CD14-positive monocyte (primary cell): ENCODE data around the gene UGT2B17. TPM values are rescaled to one million over a fixed set of nuclear protein-coding genes. Genes with fewer than 3 reads are reported as not detected.
"Not testable (repeated sequence)": the region's sequence is repeated elsewhere in the genome, so short reads cannot be mapped to it uniquely, and the experiment has no call there.

Source experiments
- DNase-seq, 3 donors: peaks; one replicate each; pipeline ENCODE4 v3.0.0-alpha.2; 2011 to 2022
- H2AFZ ChIP-seq: 2 replicates; pipeline ENCODE4 v1.6.0; 2012; ENCODE audit warnings: mild to moderate bottlenecking, low read depth, low read length, inconsistent platforms; ENCODE audit not compliant: insufficient read depth, poor library complexity, severe bottlenecking
- H3K27ac ChIP-seq, 2 donors: 1 replicate in 1 of 2; 2 replicates in 1 of 2; pipeline ENCODE4 v1.5.1; 2012 to 2013; ENCODE audit warnings: low read length in 2 of 2, control low read depth in 1 of 2, inconsistent platforms in 1 of 2, low read depth in 1 of 2, mild to moderate bottlenecking in 1 of 2
- H3K27me3 ChIP-seq, 2 donors: one replicate each; pipeline versions ENCODE4 v1.6.0 to v1.6.1; 2011 to 2013; ENCODE audit warnings: low read length in 2 of 2; ENCODE audit not compliant: control insufficient read depth in 2 of 2, insufficient read depth in 2 of 2
- H3K36me3 ChIP-seq, 2 donors: replicated peaks in 1 of 2; 1 replicate in 1 of 2; 2 replicates in 1 of 2; pipeline versions ENCODE4 v1.5.1 to v1.6.1; 2012 to 2013; ENCODE audit warnings: low read length in 2 of 2, control low read depth in 1 of 2, inconsistent platforms in 1 of 2, mild to moderate bottlenecking in 1 of 2; ENCODE audit not compliant: insufficient read depth in 2 of 2, control insufficient read depth in 1 of 2
- H3K4me1 ChIP-seq, 2 donors: 1 replicate in 1 of 2; 2 replicates in 1 of 2; pipeline versions ENCODE4 v1.5.1 to v1.6.1; 2012 to 2013; ENCODE audit warnings: low read length in 2 of 2, control low read depth in 1 of 2, inconsistent platforms in 1 of 2, mild to moderate bottlenecking in 1 of 2, moderate library complexity in 1 of 2; ENCODE audit not compliant: insufficient read depth in 2 of 2, control insufficient read depth in 1 of 2
- H3K4me2 ChIP-seq: replicated peaks from 2 replicates; pipeline ENCODE3; 2012; ENCODE audit warnings: low read length, moderate library complexity, mild to moderate bottlenecking; ENCODE audit not compliant: poor library complexity, severe bottlenecking; ENCODE audit errors: extremely low read depth
- H3K4me3 ChIP-seq, 3 experiments: fragments of 200-600 bp in 1 of 3; sonication (generic) in 1 of 3; replicated peaks in 1 of 3; 1 replicate in 2 of 3; 2 replicates in 1 of 3; pipeline ENCODE4 v1.5.1; 2011 to 2013; ENCODE audit warnings: low read length in 3 of 3, mild to moderate bottlenecking in 3 of 3, control low read depth in 2 of 3, low read depth in 2 of 3, inconsistent platforms in 1 of 3, moderate library complexity in 1 of 3
- H3K79me2 ChIP-seq: 2 replicates; pipeline ENCODE4 v1.6.0; 2012; ENCODE audit warnings: mild to moderate bottlenecking, control low read depth, inconsistent platforms, low read length, moderate library complexity; ENCODE audit not compliant: insufficient read depth
- H3K9ac ChIP-seq: 2 replicates; pipeline ENCODE4 v1.6.0; 2017; ENCODE audit warnings: low read length, mild to moderate bottlenecking; ENCODE audit not compliant: insufficient read depth, poor library complexity, severe bottlenecking
- H3K9me3 ChIP-seq, 2 donors: replicated peaks in 1 of 2; 1 replicate in 1 of 2; 2 replicates in 1 of 2; pipeline versions ENCODE4 v1.5.1 to v1.6.1; 2012 to 2013; ENCODE audit warnings: low read length in 2 of 2, control low read depth in 1 of 2; ENCODE audit not compliant: control insufficient read depth in 1 of 2, insufficient read depth in 1 of 2
- H4K20me1 ChIP-seq: 2 replicates; pipeline ENCODE4 v1.6.0; 2012; ENCODE audit warnings: mild to moderate bottlenecking, low read length, control low read depth, moderate library complexity; ENCODE audit not compliant: insufficient read depth
- H3K27ac Mint-ChIP-seq, 7 donors: one replicate each; pipeline ENCODE4 v1.8.0; 2020; ENCODE audit warnings: mild to moderate bottlenecking in 7 of 7, mixed read lengths in 7 of 7, moderate library complexity in 6 of 7, inconsistent platforms in 2 of 7
- H3K27me3 Mint-ChIP-seq, 3 donors: one replicate each; pipeline ENCODE4 v1.8.0; 2021 to 2022; ENCODE audit warnings: low read depth in 3 of 3, mild to moderate bottlenecking in 3 of 3, mixed read lengths in 3 of 3, moderate library complexity in 3 of 3, inconsistent platforms in 1 of 3
- H3K36me3 Mint-ChIP-seq, 2 donors: one replicate each; pipeline ENCODE4 v1.8.0; 2020; ENCODE audit warnings: mixed read lengths in 2 of 2, inconsistent platforms in 1 of 2, mild to moderate bottlenecking in 1 of 2
- H3K4me1 Mint-ChIP-seq: one replicate; pipeline ENCODE4 v1.8.0; 2020; ENCODE audit warnings: mild to moderate bottlenecking, mixed read lengths
- H3K4me3 Mint-ChIP-seq, 2 donors: one replicate each; pipeline ENCODE4 v1.8.0; 2020; ENCODE audit warnings: mild to moderate bottlenecking in 2 of 2, mixed read lengths in 2 of 2, moderate library complexity in 1 of 2
- H3K9me3 Mint-ChIP-seq, 7 donors: one replicate each; pipeline ENCODE4 v1.8.0; 2020 to 2022; ENCODE audit warnings: mixed read lengths in 7 of 7, mild to moderate bottlenecking in 6 of 7, moderate library complexity in 6 of 7, inconsistent platforms in 2 of 7
- CTCF ChIP-seq: fragments of 200-600 bp; IDR thresholded peaks from one replicate; pipeline ENCODE4 v1.8.0; 2022; ENCODE audit warnings: antibody characterized with exemption, mild to moderate bottlenecking
- WGBS: methylation state at CpG from one replicate; pipeline ENCODE4 v1.1.5; 2013; ENCODE audit warnings: missing lambda C conversion rate; ENCODE audit not compliant: insufficient coverage; 5-methylcytosine and 5-hydroxymethylcytosine counted together
- intact Hi-C, 2 donors: fragments of 100-400 bp; cut with micrococcal nuclease; formaldehyde crosslinking; loops; one replicate each; pipeline versions ENCODE4 v1.15.0 to v1.15.1; 2023
- polyA plus RNA-seq, 3 donors: library from polyadenylated mRNA; depleted of rRNA in 1 of 3; unstranded in 2 of 3; stranded (reverse) in 1 of 3; fragments of 300-500 nt in 2 of 3; fragments of >200 nt in 1 of 3; fragmentation: Illumina TruSeq in 2 of 3; gene quantifications; 1 replicate in 2 of 3; 2 replicates in 1 of 3; pipeline ENCODE4 v1.2.3, GENCODE V29; 2012 to 2021

Gene UGT2B17
- polyA plus RNA-seq, 3 donors: not detected

DNA sequence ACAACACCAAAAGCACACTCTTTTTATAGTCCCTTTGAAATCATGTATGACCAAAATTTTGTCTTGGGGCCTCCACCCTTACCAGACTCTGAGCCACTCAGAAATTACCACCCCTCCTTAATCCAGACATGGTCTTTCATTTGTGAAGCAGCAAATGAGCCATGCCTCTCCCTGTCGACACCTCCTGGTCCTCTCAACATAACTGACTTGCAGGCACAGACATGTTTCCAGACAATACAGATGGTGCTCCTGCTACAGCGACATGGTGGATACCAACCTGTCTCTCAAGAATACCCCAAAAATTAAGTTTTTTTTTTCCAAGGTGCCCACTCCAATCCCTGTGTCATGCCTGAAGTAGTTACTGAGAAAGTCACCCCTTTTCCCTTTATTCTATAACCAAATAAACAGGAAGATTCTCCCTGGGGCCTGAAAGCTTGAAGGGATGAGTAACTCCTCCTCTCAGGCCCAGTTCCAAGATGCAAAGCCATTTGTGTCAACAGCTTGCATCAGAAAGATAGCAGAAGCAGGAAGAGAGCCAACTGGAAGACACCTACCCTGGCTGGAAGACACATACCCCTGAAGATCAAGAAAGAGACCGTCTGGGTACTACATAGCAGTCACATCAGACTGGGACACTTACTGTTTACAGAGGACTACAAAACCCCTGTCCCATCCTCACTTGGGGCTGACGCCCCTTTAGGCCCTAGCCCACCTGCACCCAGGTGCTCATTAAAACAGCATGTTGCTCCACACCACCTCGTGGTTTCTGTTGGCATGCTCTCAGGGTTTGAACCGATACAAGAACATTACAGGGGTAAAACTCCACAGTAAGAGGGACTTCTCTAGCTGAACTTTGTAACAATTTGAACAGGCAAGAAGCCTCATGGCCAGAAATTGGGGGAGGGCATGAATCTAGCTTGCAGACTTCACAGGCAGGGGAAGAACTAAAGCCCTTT lies 5.5 kb upstream of the UGT2B17 start:
- WGBS: 87% methylated on average over 5 of the region's 6 CpGs
- H3K4me1 ChIP-seq: no peaks in the 10 kb centered on the region
- Mint-ChIP-seq H3K4me1 (no peaks in the 10 kb centered on the region), H3K27ac (no peak overlapping the region), H3K9me3 (peaks cover 0 to 33% (median 17%) of the 10 kb centered on the region in 7 donors), H3K27me3 (peaks cover 0 to 1% (median 0%) of the 10 kb centered on the region in 3 donors), H3K36me3 (no peaks in the 10 kb centered on the region), H3K4me3 (no peak overlapping the region)
- H3K9ac ChIP-seq: no peak overlapping the region
- H3K27ac ChIP-seq: no peak overlapping the region
- H3K4me2 ChIP-seq: no peak overlapping the region
- no peak overlapping the region for H2AFZ ChIP-seq
- H3K27me3 ChIP-seq: no peaks in the 10 kb centered on the region
- TF ChIP-seq CTCF: no peak
- intact Hi-C loops: no loop called here
- no peaks in the 10 kb centered on the region for H4K20me1 ChIP-seq
- no peaks in the 10 kb centered on the region for H3K36me3 ChIP-seq
- no peak for DNase-seq
- H3K9me3 ChIP-seq: peaks cover 0 to 7% of the 10 kb centered on the region in 2 donors
- H3K4me3 ChIP-seq: no peak overlapping the region
- H3K79me2 ChIP-seq: no peaks in the 10 kb centered on the region

DNA sequence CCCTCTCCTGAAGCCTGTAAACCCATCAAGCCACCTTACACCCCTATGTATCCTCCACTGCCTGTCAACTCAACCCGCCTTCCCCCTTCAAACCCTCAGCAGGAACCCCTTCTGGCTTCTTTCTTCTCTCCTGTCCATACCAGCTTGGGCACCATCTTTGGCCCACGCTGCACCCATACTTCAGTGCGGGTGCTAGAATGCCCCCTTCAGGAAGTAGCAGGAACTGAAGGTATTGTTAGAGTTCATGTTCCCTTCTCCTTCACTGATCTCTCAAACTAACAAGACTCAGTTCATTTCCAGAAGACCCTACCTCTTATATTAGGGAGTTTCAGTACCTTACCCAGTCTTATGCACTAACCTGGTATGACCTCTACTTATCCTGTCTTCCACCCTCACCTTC lies 1.5 kb upstream of the UGT2B17 start:
- no peak overlapping the region for H3K4me2 ChIP-seq
- no peak overlapping the region for H3K4me3 Mint-ChIP-seq

GRCh38 chr4:68575636-68576035 lies 486 bp downstream of the UGT2B17 start:
- intact Hi-C loops, H3K4me3 Mint-ChIP-seq, H3K27me3 Mint-ChIP-seq: not testable (repeated sequence)

More for the DNA sequence above, 1.5 kb upstream of the UGT2B17 start:
- H3K9ac ChIP-seq: no peak overlapping the region
- no peaks in the 10 kb centered on the region for H4K20me1 ChIP-seq
- Mint-ChIP-seq H3K27ac (no peak overlapping the region), H3K9me3 (peaks cover 0 to 25% (median 14%) of the 10 kb centered on the region in 7 donors), H3K36me3 (no peaks in the 10 kb centered on the region), H3K4me1 (no peaks in the 10 kb centered on the region), H3K27me3 (peaks cover 0 to 1% (median 0%) of the 10 kb centered on the region in 3 donors)
- H3K27me3 ChIP-seq: no peaks in the 10 kb centered on the region
- no peak for TF ChIP-seq CTCF
- 100% methylated on average over 1 of the region's 3 CpGs for WGBS
- DNase-seq: no peak
- no peak overlapping the region for H2AFZ ChIP-seq
- H3K4me1 ChIP-seq: no peaks in the 10 kb centered on the region
- peaks cover 0 to 4% of the 10 kb centered on the region in 2 donors for H3K9me3 ChIP-seq
- no peak overlapping the region for H3K27ac ChIP-seq
- no peak overlapping the region for H3K4me3 ChIP-seq
- no peaks in the 10 kb centered on the region for H3K36me3 ChIP-seq
- intact Hi-C loops: no loop called here
- no peaks in the 10 kb centered on the region for H3K79me2 ChIP-seq

More at GRCh38 chr4:68575636-68576035, 486 bp downstream of the UGT2B17 start:
- not testable (repeated sequence) for H2AFZ ChIP-seq, H3K9me3 ChIP-seq, H3K36me3 Mint-ChIP-seq, H3K9ac ChIP-seq, H4K20me1 ChIP-seq, H3K4me1 Mint-ChIP-seq, H3K27me3 ChIP-seq, H3K27ac ChIP-seq, H3K79me2 ChIP-seq, H3K4me2 ChIP-seq, H3K27ac Mint-ChIP-seq, H3K36me3 ChIP-seq, H3K4me1 ChIP-seq, DNase-seq, H3K4me3 ChIP-seq
- peaks cover 0 to 16% (median 10%) of the 10 kb centered on the region in 7 donors for H3K9me3 Mint-ChIP-seq
- 97% methylated on average over 5 of the region's 5 CpGs for WGBS
